ENCODE results near the gene ACAD9. TPM values are rescaled to one million over a fixed set of nuclear protein-coding genes. Genes with fewer than 3 reads are reported as not detected.

ACAD9 gene
- total RNA-seq, 1 donor from 2014 or later: 61.8 TPM

- no peak for TF ChIP-seq CTCF (IDR thresholded peaks at IDR 0.05; ENCODE audit: unreplicated experiment)
- Mint-ChIP-seq H3K4me3 (no peak overlapping the region), H3K4me1 (no peaks in the 10 kb centered on the region), H3K36me3 (no peaks in the 10 kb centered on the region), H3K27me3 (ENCODE audit: low read depth) (peaks cover 52% of the 10 kb centered on the region), H3K9me3 (peaks cover 4% of the 10 kb centered on the region), H3K27ac (no peak overlapping the region)
- DNase-seq (ENCODE audit: low spot score in 2 of 2, unreplicated experiment in 2 of 2): peak in 1 of 2 experiments; percentile 17
Observed at GRCh38 chr3:128935922-128936321, 56.5 kb downstream of the ACAD9 start.

GRCh38 chr3:128936341-128936740 lies 56.9 kb downstream of the ACAD9 start:
- Mint-ChIP-seq H3K4me1 (no peaks in the 10 kb centered on the region), H3K9me3 (peaks cover 4% of the 10 kb centered on the region), H3K36me3 (no peaks in the 10 kb centered on the region), H3K27ac (no peak overlapping the region), H3K4me3 (no peak overlapping the region), H3K27me3 (ENCODE audit: low read depth) (peaks cover 52% of the 10 kb centered on the region)
- peak in 1 of 2 experiments; percentile 17 for DNase-seq (ENCODE audit: low spot score in 2 of 2, unreplicated experiment in 2 of 2)
- no peak for TF ChIP-seq CTCF (IDR thresholded peaks at IDR 0.05; ENCODE audit: unreplicated experiment)

- peaks cover 4% of the 10 kb centered on the region for H3K9me3 Mint-ChIP-seq
- no peaks in the 10 kb centered on the region for H3K4me1 Mint-ChIP-seq
- no peak for TF ChIP-seq CTCF (IDR thresholded peaks at IDR 0.05; ENCODE audit: unreplicated experiment)
- no peak overlapping the region for H3K4me3 Mint-ChIP-seq
- H3K27me3 Mint-ChIP-seq (ENCODE audit: low read depth): peaks cover 22% of the 10 kb centered on the region
- no peak overlapping the region for H3K27ac Mint-ChIP-seq
- no peaks in the 10 kb centered on the region for H3K36me3 Mint-ChIP-seq
- no peak for DNase-seq (ENCODE audit: low spot score in 2 of 2, unreplicated experiment in 2 of 2)
Observed at GRCh38 chr3:128940252-128940651, 60.8 kb downstream of the ACAD9 start.

- Mint-ChIP-seq H3K27me3 (ENCODE audit: low read depth) (peaks cover 16% of the 10 kb centered on the region), H3K4me3 (no peak overlapping the region), H3K27ac (no peak overlapping the region), H3K4me1 (no peaks in the 10 kb centered on the region), H3K9me3 (peaks cover 4% of the 10 kb centered on the region), H3K36me3 (no peaks in the 10 kb centered on the region)
- no peak for DNase-seq (ENCODE audit: low spot score in 2 of 2, unreplicated experiment in 2 of 2)
- TF ChIP-seq CTCF (IDR thresholded peaks at IDR 0.05; ENCODE audit: unreplicated experiment): no peak
Observed at GRCh38 chr3:128942161-128942952, 62.9 kb downstream of the ACAD9 start.

- TF ChIP-seq CTCF (IDR thresholded peaks at IDR 0.05; ENCODE audit: unreplicated experiment): no peak
- H3K4me3 Mint-ChIP-seq: no peak overlapping the region
- DNase-seq (ENCODE audit: low spot score in 2 of 2, unreplicated experiment in 2 of 2): peak in 1 of 2 experiments; percentile 33
Observed at GRCh38 chr3:128945041-128945877, 65.8 kb downstream of the ACAD9 start.

More at GRCh38 chr3:128945041-128945877, 65.8 kb downstream of the ACAD9 start:
- H3K9me3 Mint-ChIP-seq: no peaks in the 10 kb centered on the region
- no peak overlapping the region for H3K27ac Mint-ChIP-seq
- no peaks in the 10 kb centered on the region for H3K4me1 Mint-ChIP-seq
- H3K27me3 Mint-ChIP-seq (ENCODE audit: low read depth): peaks cover 12% of the 10 kb centered on the region
- H3K36me3 Mint-ChIP-seq: no peaks in the 10 kb centered on the region

Data from mesothelial cell of epicardium (in vitro differentiated cells).